SW 1271 (cell line): ENCODE data around the gene SPATA33.
A peak's percentile ranks its signal among the peaks of the same experiment; 100 is the strongest.
"Not testable (repeated sequence)": the region's sequence is repeated elsewhere in the genome, so short reads cannot be mapped to it uniquely, and the experiment has no call there.

Experiments used
- DNase-seq, 2 experiments: peaks; one replicate each; lab custom pipeline; 2025; lab: John Stamatoyannopoulos, UW

SPATA33 gene

DNA sequence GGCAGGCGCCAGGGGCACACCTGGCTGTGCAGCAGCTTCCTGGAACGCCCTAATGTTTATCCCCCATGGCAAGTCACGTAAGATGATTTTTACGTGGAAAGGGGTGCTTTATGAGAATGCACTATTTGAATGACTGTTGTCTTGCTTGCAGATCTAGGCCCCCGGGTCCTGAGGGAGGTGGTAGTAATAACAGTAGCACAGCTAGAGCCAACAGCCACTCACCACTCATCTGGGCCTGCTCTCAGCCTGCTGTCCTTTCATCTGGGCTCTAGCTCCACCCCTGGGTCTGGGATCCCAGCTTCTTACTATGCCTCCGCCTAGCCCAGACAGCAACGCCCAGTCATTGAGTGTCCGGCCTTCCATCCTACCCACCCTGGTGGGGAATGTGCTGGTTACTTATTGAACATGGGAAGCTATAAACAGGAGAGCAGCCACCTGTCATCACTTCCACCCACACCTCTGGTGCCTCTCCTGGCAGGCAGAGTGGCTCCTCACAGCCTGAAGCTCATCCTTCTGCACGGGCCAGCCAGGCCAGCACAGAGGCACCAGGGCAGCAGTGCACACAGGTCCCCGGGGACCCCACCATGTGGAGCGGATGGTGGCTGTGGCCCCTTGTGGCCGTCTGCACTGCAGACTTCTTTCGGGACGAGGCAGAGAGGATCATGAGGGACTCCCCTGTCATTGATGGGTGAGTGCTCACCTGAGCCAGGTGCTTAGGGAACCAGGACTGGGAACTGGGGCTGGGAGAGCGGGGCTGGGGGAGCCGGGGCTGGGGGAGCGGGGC, 27.6 kb upstream of the SPATA33 start:
- DNase-seq, result no peak

DNA sequence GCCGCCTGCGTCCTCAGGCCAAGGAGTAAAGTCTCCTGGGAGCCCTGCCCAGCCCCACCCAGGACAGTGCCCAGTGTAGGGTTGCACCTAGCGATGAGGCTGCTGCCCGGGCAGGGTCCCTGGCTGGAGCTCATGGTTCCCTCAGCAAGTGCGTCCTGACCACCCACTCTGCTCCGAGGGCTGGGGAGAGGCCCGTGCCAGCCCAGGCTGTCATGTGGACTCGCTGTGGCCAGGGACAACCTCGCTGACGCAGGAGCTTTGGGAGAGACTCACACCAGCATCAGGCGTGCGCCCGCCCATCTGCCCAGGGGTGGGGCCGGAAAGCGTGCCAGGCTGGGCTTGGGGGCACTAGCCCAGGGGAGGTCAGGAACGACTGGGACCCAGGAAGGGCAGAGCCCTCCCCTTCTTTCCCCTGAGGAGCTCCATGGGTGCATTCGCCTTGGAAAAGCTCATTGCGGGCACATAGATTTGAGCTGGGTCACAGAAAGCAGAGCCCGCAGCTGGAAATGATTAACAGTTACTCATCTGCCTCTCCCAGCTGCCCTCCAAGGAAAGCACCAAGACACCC, 24.5 kb upstream of the SPATA33 start:
- peak; percentile 76 to 77 for DNase-seq

DNA sequence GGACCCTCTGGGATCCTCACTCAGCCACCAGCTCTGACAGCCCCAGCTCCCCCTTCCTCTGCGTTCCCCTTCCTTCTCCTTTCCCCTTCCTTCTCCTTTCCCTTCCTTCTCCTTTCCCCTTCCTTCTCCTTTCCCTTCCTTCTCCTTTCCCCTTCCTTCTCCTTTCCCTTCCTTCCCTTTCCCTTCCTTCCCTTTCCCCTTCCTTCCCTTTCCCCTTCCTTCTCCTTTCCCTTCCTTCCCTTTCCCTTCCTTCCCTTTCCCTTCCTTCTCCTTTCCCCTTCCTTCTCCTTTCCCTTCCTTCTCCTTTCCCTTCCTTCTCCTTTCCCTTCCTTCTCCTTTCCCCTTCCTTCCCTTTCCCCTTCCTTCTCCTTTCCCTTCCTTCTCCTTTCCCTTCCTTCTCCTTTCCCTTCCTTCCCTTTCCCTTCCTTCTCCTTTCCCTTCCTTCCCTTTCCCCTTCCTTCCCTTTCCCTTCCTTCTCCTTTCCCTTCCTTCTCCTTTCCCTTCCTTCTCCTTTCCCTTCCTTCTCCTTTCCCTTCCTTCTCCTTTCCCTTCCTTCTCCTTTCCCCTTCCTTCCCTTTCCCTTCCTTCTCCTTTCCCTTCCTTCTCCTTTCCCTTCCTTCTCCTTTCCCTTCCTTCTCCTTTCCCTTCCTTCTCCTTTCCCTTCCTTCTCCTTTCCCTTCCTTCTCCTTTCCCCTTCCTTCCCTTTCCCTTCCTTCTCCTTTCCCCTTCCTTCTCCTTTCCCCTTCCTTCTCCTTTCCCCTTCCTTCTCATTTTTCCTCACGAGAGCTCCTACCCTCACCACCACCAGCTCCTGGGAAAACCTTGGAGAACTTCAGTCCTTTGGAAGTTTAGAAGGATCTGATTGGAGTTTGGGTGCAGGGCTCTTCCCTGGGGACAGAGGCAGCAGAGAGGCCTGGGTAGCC, 22.9 kb upstream of the SPATA33 start:
- DNase-seq, result not testable (repeated sequence)

GRCh38 chr16:89636663-89637062, 21.0 kb upstream of the SPATA33 start:
- DNase-seq, result no peak

GRCh38 chr16:89637379-89637778, 20.3 kb upstream of the SPATA33 start:
- no peak for DNase-seq

- DNase-seq, result no peak
Measured at GRCh38 chr16:89638455-89638854, 19.2 kb upstream of the SPATA33 start.

DNA sequence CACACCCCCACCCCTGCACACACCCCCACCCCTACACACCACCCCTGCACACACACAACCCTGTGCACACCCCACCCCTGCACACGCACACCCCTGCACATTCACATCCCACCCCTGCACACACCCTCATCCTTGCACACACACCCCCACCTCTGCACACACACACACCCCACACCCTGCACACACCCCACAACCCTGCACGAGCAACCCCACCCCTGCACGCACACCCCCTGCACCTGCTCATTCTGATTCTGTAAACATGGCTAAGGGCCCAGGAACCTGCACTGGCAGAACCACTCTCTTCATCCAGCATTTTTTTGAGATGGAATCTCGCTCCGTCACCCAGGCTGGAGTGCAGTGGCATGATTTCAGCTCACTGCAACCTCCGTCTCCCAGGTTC, 18.3 kb upstream of the SPATA33 start:
- DNase-seq, result no peak

DNA sequence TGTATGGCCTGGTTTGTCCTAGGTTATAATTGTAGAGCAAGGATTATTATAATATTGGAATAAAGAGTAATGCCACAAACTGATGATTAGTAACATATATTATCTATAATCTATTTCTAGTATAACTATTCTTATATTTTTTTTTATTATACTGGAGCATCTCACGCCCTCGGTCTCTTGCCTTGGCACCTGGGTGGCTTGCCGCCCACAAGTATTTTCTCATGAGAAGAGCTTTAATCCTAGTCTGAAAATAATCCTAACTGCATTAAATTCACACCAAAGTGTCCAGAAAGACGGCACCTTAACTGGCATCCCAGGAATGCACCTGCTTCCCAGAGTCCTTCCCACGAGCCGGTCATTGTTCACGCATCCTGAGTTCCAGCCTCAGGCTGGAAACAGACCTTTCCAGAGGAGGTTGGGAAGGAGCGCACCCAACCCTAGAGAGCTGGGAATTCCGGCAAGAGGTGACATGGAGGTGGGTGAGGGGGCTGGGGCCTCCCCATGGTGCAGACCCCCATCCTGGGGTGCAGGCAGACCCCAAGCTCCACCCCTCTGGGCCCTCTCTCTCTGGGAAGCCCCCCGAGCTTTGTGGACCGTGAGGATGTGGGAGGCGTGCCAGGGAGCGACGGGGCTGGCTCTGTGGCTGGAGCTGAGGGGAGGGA, 16.0 kb upstream of the SPATA33 start:
- no peak for DNase-seq

- no peak for DNase-seq
Measured at GRCh38 chr16:89642574-89642973, 15.1 kb upstream of the SPATA33 start.

DNA sequence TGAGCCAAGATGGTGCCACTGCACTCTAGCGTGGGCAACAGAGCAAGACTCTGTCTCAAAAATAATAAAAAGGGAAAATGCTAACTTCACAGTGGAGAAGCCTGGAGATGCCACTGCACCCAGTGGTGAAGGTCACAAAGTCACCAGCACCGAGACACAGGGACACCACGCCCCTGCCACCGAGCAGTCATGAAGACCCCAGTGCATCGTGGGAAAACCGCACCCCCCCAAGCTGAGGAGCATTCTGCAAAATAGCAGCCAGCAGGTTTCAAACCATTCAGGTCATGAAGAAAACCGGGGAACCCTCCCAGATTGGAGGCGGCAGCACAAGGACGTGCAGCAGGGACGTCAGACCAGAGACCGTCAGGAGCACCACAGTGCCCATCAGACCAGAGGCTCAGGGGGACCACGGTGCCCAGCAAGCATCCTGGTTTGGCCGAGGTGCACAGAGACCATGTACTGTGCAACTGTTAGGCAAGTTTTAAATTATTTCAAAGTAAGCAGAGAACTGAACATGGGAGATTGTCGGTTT, 13.8 kb upstream of the SPATA33 start:
- no peak for DNase-seq

DNA sequence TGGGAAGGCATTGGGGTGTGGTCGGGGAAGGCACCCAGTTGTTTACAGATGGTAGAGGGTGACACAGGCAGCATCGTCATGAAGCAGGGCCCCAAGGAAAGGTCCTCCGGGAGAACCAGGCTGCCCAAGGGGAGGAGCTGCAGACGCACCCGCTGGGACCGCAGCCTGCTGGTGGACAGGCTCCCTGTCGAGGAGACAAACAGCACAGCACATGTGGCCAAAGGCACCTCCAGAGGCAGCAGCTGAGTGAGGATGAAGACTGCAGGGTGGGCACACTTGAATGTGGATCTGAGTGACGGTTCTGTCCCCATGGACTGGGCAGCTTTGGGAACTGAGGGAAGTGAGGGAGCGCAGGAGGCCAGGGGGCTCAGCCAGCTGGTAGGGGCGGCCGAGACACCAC, 12.5 kb upstream of the SPATA33 start:
- DNase-seq, result no peak

DNA sequence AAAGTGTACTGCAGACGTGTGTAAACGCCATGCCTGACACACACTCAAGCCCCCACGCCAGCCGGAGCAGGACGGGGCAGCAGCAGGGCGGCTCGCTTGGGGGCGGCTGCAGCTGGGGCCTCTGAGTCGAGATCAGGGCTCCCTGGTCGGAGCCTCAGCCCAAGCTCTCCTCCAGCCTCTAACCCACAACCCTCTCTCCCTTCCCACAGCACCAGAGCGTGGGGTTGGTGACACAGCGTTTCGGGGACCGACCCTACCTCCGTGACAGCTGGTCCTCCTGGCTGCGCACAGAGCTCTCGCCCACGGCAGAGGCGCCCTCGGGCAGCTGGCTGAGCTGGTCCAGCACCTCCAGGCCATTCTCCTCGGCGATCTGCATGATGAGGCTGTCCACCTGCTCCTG, 11.4 kb upstream of the SPATA33 start:
- DNase-seq, result no peak

DNA sequence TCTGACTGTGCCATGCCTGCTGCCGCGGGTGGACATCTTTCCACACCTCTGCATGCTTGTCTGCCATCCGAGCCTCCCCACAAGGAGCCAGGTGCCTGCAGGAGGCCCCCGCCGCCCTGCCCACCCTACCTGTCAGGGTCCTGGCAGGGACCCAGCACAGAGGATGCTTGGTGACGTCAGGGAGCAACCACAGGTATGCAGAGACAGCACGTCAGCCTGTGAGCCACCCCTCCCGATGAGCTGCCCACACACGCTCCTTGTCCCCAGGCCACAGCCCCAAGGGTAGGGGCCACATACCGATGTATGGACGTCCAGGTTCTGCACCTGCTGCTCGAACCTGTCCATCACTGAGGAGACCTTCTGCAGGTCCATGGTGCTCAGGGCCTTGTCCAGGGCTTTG, 10.7 kb upstream of the SPATA33 start:
- DNase-seq, result no peak

DNA sequence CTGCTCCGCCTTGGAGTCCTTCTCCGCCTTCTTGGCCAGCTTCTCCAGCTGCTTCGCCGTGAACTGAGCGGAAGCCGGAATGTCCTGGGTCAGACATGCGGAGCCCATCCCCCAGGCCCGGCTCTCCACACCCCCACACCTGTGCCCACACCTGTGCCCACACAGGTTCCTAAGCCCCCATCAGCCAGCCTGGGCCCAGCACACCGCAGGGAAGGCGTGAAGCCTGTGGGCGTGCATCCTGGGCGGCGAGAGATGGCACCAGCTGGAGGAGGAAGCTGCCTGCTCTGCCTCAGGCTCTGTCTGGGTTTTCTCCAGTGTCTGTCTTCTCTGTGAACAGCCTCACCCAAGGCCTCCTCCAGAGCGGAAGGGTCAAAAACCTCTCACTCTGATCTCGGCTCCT, 6.1 kb upstream of the SPATA33 start:
- DNase-seq, result no peak

- DNase-seq, result no peak
Measured at GRCh38 chr16:89653656-89654295, 3.9 kb upstream of the SPATA33 start.

GRCh38 chr16:89655062-89655643, 2.5 kb upstream of the SPATA33 start:
- DNase-seq, result no peak

DNA sequence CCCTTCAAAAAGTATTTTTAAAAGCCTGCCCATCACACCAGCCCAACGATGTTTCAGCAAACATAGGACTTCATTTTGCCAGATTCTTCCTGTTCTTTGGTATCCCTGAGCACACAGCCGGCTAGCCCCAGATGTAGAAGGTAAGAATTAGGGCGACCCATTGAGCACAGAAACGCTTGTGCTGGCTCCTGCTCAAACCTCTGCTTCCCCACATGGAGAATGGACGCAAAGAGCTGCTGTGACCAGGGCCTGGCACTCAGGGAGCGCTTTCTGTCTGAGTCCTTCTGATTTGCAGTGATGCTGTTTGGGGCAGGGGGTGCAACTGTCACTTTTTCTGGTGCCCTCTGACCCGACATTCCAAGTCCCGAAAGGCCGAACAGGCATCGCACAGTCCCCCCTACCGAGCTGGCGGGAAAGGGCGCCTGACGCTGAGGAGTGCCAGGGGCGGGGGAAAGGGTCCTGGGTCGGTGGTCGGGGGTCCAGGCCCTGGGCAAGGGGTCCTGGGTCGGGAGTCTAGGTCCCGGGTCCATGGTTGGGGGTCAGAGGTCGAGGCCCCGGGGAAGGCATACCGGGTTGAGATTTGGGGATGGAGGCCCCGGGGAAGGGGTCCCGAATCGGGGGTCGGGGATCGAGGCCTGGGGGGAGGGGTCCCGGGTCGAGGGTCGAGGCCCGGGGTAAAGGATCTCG, 1.1 kb upstream of the SPATA33 start:
- DNase-seq, result no peak

- no peak for DNase-seq
Measured at GRCh38 chr16:89658221-89658879, 714 bp downstream of the SPATA33 start.

GRCh38 chr16:89660146-89660545, 2.5 kb downstream of the SPATA33 start:
- DNase-seq, result no peak

- DNase-seq, result no peak
Measured at GRCh38 chr16:89661215-89661614, 3.6 kb downstream of the SPATA33 start.
